GM18520 (cell line): ENCODE measurements around the gene BTRC.

Source experiments
- ATAC-seq: cut with Tn5 transposase; IDR thresholded peaks from one replicate; pipeline ENCODE4 v1.9.1; 2021; ENCODE audit not compliant: unreplicated experiment

BTRC gene

GRCh38 chr10:101476383-101476782 lies 122.4 kb downstream of the BTRC start:
- no peak for ATAC-seq

DNA sequence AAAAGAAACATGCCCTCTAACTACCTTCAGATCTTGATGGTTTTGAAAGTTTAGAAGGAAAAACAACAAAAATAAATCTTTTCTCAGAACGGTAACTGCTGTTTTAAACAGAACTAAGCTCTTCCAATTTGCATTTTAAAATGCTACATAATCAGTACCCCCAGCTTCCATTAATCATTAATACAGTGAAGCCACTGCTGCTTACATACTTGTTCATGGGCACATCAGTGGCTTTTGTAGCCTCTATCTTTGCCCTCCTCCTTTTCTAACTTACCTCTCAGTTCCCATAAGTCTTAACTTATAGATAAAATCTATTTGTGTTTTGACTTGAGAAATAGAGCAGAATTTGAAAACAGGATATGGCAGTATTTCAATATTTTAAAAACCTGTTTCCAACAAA lies 125.0 kb downstream of the BTRC start:
- no peak for ATAC-seq

GRCh38 chr10:101481256-101481655 lies 127.3 kb downstream of the BTRC start:
- ATAC-seq: no peak

DNA sequence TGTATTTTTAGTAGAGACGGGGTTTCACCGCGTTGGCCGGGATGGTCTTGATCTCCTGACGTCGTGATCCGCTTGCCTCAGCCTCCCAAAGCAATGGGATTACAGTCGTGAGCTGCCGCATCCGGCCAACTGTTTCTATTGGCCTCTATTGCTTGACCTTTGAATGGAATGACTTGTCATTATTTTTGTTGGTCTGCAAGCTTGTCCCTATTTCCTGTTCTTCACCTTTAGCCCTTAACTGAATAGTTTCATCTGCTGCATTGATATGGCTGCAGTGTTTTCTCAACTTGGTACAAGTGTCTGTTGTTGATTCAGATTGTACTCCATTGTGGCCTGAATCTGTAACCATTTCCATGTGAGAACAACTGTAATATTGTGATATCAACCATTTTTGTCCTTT lies 128.6 kb downstream of the BTRC start:
- no peak for ATAC-seq

- no peak for ATAC-seq
Observed at GRCh38 chr10:101484175-101484745, 130.3 kb downstream of the BTRC start.

DNA sequence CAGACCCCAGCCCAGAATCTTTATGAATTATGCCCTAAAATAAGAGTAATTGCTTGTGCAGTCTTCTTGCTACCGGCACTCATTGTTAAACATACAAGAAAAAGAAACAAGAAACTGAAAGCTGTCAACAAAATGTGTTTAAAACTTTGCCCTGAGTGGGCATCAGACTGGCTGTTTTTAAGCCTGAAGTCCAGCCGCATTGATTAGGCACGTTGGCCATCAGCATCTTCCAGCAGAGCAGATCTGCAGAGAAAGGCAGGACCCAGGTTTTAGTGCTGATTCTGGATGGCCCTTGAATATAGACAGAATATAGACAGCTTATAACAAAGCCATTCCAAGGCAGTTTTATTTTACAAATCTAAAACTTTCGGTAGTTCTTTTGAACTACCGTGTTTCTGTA lies 131.2 kb downstream of the BTRC start:
- no peak for ATAC-seq

- ATAC-seq: no peak
Observed at GRCh38 chr10:101485681-101486554, 132.0 kb downstream of the BTRC start.

DNA sequence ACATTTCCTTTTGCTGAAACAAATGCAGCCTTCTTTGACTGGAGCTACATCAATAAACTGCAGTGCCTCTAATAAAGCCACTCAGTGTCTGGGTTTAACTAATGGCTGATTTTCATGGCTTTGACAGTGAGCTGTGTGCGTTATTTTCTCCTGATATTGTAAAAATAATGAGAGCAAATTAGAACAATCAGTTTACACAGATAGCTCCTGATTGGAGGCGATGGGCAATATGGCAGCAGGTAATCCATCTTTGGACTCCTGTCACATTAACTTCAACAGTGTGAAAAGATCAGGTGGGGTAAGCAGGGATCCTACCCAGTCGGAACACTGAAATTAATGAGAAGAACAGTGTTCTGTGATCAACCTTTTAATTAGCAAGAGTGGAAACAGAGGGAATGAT lies 133.4 kb downstream of the BTRC start:
- ATAC-seq: no peak

DNA sequence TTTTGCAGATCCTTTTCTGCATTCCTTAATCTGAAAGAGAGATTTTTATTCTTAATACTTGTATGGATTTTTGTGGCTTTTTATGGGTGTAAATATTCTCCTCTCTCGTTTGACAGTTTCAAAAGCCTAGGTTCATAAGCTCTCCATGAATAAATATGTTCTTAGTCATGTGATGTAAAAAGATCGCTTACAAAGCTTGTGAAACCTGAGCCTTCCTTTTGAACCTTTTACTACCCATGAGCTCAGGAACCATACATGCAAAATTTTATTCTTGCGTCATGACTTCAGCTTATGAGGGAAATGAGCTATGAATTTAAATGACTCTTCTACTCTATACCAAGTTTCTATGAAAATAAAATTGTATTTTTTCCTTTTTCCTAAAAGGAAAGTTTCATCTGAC lies 135.4 kb downstream of the BTRC start:
- no peak for ATAC-seq

DNA sequence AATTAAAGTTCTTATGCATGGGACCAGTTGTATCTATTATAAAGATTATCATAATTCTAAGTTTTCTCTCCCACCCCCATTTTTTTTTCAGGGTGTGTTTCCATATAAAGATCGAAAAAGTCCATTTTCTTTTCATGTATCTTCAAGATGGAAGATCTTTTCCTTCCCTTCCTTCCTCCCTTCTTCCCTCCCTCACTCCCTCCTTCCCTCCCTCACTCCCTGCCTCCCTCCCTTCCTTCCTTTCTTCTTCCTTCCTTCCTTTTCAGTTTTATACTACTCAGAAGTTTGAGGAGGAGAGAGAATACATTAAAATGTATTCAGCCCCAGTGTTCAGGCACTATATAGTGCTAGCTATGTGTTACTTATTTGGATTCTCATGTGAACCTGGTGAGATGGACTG lies 136.1 kb downstream of the BTRC start:
- ATAC-seq: no peak

GRCh38 chr10:101492205-101492604 lies 138.2 kb downstream of the BTRC start:
- ATAC-seq: no peak

DNA sequence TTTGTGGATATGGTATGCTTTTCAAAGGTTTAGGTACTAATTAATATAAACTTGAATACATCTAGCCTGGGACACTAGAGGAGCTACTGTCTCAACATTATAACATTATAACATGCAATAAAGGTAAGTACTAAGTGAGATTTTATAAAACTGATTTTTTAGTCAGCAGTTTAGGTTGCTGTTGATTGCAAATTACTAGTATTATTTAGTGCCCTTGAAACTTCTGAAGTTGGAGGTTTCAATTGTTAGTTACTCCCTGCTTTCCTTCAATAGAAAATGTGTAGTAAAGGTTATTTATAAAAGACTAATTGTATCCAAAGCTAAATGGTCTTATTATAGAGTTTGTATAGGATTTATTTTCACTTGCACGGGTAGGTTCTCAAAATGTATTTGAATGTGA lies 138.8 kb downstream of the BTRC start:
- no peak for ATAC-seq

DNA sequence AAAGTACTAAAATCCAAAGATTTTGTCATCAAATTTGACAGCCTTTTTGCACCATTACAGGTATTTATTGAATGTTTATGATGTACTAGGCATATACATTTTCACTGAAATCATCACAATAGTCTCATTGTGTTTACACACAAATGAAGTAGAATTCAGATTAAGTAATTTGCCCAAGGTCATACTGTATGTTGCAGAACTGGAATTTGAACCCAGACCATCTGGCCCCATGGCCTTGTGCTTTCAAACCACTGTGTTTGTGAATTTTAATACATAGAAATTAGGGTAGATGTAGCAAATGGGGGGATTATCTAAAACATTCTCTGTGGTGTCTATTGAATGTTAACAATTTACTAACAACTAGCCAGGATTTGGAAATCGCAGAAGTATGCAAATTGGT lies 139.3 kb downstream of the BTRC start:
- ATAC-seq: no peak

DNA sequence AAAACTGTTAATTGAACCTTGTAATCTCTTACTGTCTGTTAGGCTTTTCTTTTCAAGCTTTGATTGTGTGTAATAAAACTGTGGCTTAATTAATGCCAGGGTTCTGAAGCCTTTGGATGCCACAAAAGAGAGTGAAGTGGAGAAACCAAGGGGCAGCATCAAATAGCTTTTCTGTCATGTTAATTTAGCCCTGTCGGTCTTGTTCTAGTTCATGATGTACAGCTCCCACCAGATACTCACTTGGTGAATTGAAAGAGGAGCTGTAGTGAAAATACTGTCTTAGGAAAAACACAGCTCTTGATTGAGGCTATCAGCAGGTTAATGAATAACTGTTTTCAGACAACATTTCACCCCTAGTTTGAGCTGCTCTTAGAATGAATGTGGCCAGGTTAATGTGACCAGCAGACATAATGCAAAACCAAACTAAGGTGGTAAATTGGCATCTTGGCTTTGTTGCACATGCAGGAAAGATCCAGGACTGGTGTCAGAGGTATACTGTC lies 139.9 kb downstream of the BTRC start:
- ATAC-seq: no peak

DNA sequence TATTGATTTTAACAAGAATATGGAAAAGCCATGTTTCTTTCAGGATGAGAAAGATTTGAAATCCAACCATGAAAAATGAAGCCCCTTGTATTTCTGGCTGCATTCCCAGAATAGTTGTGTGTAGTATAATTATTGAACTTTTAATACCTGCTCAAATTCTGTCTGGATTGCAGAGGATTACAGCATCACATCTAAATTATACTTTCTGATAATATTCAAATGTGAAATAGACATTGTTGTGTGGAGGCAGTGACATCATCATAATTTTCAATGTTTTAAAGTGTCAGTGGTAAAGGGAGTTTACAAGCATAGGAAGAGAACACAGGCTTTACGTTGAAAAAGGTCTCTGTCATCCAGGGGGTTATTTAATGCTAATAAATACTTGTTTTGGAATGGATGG lies 140.7 kb downstream of the BTRC start:
- ATAC-seq: no peak

DNA sequence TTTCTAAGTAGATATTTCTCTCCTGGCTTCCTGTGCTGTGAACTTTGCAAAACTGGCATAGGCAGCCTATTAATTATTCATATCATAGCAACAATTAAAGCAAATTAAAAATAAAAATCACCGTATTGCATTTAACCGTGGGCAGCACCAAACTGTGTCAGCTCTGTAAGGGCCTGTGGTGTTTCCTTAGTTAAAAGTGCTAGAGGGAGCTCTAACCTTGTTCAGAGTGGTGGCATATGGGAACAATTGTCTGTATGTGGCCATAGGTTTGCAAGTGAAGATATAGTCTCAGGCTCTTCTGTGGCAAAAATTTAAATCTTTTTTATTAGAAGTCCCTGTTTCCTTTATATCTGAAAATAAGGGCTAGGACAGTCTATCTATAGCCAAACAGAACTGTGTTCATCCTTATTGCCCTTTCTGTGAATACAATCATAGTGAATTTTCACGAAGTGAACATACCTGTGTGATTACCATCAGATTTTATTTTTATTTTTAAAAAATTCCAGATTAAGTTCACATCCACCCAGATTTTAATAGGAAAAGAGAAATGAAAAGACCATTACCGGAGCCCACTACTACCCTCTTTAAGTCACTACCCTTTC lies 141.5 kb downstream of the BTRC start:
- ATAC-seq: no peak

DNA sequence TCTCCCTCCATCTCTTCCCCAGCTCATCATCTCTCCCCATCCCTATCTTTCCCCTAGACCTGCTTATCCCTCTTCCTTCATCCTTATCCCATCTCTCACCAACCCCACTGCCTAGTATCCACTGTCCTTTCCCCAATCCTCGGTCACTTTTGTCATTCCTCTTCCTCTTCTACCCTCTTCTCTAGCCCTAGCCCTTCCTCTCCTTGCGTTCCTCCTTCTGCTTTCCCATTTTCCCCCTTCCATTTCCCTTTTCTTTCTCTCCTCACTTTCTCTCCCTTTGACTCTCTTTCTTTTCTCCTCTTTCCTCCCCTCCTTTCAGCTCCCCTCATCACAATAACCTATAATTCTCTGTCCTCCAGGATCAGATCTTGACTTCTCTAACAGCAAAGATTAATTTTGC lies 150.5 kb downstream of the BTRC start:
- ATAC-seq: no peak

- no peak for ATAC-seq
Observed at GRCh38 chr10:101506829-101507661, 153.1 kb downstream of the BTRC start.

- ATAC-seq: no peak
Observed at GRCh38 chr10:101507828-101508227, 153.9 kb downstream of the BTRC start.

GRCh38 chr10:101511938-101512337 lies 158.0 kb downstream of the BTRC start:
- ATAC-seq: no peak

- ATAC-seq: no peak
Observed at GRCh38 chr10:101512738-101513137, 158.8 kb downstream of the BTRC start.
